ENCODE results near the gene SFTA2. TPM values are rescaled to one million over a fixed set of nuclear protein-coding genes. Genes with fewer than 3 reads are reported as not detected.
"Not testable (repeated sequence)": the region's sequence is repeated elsewhere in the genome, so short reads cannot be mapped to it uniquely, and the experiment has no call there.

The SFTA2 gene
- total RNA-seq (2014; rRNA removed; shearing (Covaris generic)): not detected in 2 replicates

DNA sequence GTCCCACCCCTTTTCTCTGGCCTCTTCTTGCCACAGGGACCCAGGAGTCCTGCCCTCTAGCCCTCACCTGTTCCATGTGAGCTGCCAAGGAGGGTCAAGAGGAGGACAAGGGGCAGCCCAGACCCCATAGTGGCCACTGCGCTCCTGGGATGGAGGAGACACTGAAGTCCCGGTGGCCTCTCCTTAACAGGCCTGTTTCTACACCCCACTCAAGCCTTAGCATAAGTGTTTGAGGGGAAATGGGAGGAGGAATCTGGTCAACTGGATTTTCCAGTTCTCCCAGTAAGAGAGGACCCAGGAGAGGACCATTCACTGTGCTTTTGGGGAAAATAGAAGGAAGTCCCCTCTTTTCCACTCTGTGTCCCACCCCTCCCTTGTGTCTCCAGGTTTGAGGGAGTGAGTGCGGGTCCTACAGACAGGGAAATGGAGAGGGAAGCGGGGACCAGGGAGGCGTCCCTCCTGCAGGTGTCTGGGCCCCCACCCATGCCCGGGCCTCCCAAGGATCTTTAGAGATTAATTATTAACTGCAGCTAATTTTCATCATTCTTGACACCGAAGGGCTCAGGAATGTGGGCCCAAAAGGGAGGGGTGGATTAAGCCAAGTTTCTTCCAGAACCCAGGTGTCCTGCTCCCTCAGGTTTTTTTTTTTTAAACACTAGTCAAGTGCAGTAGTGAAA, at the start of gene SFTA2:
Gene SFTA2 (minus strand): TSS at position 202 of the 677 bp plus-strand sequence. CDS start 74 bp downstream, at position 128.
- DNase-seq (ENCODE audit: low spot score): no peak

DNA sequence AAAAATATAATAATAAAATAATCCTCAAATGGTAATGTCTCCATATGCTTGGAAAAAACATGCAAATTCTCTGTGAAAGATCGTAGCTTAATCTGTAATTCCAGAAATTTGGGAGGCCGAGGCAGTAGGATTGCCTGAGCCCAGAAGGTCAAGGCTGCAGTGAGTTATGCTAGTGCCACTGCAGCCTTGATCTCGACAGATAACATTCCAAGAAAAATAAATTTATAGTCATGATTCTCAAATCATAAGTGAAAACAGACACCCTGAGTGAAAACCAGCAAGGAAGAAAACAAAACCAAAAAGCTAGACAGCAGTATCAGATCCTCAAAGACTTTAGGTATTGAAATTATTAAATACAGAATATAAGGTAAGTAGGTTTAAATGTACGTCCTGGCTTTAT, 47.7 kb upstream of the SFTA2 start:
- no peak for DNase-seq (ENCODE audit: low spot score)

DNA sequence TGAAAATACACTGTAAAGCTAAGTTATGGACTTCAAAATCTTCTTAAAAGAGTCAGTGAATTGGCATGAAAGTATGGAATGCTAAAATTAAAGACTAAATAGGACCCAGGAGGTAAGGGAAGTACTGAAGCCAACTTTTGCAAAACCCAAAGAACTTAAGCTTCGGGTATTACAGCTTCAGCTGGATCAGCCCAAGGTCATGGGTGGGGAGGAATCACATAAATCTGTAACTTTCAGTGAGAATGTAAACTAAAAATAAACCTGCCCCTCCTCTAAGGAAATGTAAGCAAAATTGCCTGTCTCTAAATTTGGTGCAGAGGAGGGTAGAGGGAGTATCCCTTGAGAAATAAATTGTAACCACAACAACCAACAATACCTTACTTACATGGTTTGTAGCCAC, 47.2 kb upstream of the SFTA2 start:
- no peak for DNase-seq (ENCODE audit: low spot score)

- no peak for DNase-seq (ENCODE audit: low spot score)
These were observed 42.7 kb upstream of the SFTA2 start for GRCh38 chr6:30974490-30975252.

- no peak for DNase-seq (ENCODE audit: low spot score)
These were observed 40.8 kb upstream of the SFTA2 start for GRCh38 chr6:30972816-30973215.

DNA sequence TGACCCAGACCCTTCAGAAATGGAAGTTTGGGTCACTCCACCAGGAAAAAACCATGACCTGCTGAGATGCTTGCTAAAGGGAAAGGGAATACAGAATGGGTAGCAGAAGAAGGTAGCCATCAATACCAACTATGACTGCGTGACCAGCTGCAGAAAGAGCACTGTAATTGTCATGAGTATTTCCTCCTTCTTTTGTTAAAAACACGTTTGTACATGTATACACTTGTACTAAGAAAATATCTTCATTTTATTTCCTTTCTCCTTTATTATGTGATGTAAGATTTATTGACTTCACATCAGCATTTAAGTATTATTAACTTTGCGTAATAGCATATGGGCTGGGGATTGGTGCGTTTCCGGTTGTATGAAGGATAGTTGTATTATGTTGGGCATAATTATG, 39.0 kb upstream of the SFTA2 start:
- DNase-seq (ENCODE audit: low spot score): no peak

DNA sequence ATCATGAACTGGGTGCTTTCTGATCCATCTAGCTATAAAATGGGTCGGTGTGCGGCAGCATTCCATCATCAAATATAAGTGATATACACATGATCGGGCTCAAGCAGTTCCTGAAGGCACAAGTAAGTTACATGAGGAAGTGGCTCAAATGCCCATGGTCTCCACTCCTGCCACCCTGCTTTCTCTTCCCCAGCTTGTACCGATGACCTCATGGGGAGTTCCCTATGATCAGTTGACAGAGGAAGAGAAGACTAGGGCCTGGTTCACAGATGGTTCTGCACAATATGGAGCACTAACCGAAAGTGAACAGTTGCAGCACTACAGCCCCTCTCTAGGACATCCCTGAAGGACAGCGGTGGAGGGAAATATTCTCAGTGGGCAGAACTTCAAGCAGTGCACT, 37.2 kb upstream of the SFTA2 start:
- DNase-seq (ENCODE audit: low spot score): not testable (repeated sequence)

- no peak for DNase-seq (ENCODE audit: low spot score)
These were observed 34.2 kb upstream of the SFTA2 start for GRCh38 chr6:30966154-30966553.

GRCh38 chr6:30965140-30965601, 33.2 kb upstream of the SFTA2 start:
- no peak for DNase-seq (ENCODE audit: low spot score)

DNA sequence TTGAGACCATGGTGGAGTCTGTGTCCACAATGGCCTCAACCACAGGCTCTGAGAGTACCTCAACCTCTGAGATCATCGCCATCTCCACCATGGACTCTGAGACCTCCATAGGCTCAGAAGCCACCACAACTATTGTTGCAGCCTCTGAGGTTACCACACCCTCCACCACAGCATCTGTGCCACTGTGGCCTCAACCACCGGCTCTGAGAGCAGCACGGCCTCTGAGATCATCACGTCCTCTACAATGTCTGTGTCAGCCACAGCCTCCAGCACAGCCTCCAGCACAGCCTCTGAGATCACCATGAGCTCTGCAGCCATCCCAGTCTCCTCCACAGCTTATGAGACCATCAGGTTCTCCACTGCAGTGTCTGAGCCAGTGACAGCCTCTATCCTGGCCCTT, 32.1 kb upstream of the SFTA2 start:
- peak; percentile 29 for DNase-seq (ENCODE audit: low spot score)

- no peak for DNase-seq (ENCODE audit: low spot score)
These were observed 31.7 kb upstream of the SFTA2 start for GRCh38 chr6:30963641-30964040.

- DNase-seq (ENCODE audit: low spot score): no peak
These were observed 30.7 kb upstream of the SFTA2 start for GRCh38 chr6:30962716-30963115.

DNA sequence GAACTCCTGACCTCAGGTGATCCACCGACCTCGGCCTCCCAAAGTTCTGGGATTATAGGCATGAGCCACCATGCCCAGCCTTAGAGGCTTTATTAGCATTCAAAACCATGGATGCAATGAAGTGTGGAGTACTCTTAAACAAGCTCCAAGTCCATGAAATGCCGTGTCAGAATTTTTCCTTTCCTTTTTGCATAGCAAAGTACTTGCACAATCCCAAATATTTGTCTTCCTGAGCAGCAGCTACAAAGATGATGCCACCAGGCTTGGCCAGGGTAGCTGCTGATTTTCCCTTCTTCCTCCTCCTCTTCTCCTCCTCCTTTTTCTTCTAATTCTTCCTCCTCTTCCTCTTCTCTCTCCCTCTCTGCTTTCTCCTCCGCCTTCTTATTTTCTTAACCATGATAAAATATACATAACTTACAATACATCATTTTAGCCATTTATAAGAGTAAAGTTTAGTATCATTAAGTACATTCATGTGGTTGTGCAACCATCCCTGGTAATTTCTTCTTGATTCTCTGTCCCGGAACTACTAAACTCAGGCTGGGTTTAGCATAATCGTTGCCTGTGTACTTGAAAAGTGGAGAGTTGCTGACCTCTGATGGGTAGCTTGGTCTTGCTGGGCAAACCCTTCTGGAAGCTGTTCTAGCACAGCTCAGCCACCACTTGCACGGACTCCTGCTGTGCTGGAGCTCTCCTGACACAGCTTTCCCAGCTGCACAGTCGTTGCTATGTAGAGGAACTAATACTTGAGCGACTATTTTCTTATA, 29.1 kb upstream of the SFTA2 start:
- no peak for DNase-seq (ENCODE audit: low spot score)

DNA sequence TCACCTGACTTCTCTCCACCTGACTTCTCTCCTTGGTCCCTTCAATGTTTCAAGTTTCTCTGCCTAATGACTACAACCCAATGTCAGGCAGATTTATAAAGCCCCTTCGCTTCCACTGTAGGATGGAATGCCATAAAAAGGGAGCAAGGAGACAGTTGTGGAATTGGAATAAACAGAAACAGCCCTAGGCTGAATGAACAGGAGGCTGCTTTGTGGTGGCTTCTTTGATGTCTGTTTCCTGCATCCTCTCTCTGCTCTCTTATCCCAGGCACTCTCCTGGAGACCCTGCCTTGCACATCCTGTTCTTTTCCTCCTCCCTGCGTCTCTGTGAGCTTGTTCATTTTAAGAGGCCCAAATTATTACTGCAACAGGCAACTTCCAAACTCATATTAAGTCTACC, 25.7 kb upstream of the SFTA2 start:
- no peak for DNase-seq (ENCODE audit: low spot score)

GRCh38 chr6:30955367-30956042, 23.5 kb upstream of the SFTA2 start:
- DNase-seq (ENCODE audit: low spot score): no peak

DNA sequence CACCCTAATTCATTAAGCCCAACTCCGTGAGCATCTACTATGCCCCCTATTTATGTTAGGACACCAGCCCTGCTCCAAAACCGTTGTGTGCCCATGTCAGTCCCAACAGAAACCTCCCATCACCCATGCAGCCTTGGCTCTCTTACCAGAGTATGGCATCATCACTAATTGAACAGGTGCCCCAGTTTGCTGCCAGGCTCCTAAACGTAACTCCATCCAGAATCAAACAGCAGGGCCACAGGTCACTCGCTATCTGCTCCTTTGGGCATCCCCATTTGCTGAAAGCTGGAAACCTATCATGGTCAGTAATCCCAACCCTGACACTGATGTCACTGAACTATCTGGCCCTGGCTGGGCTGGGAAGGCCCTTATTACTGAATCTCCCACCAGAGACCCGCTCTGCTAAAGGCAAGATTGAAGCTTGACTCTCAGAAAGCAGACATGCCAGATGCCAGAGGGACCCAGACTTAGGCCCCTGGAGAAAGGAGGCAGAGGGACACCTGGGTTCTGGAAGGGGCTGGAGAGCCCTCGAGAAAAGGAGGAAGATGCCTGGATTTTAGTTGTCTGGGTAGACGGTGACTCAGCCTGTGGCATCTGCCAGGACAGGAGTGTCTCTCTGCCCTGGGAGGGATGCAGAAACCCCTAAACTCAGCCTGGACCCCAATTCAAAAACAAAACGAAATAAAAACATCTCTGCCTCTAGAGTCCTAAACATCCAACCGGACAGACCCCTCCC, 22.8 kb upstream of the SFTA2 start:
- DNase-seq (ENCODE audit: low spot score): no peak

- DNase-seq (ENCODE audit: low spot score): no peak
These were observed 20.0 kb upstream of the SFTA2 start for GRCh38 chr6:30951907-30952469.

DNA sequence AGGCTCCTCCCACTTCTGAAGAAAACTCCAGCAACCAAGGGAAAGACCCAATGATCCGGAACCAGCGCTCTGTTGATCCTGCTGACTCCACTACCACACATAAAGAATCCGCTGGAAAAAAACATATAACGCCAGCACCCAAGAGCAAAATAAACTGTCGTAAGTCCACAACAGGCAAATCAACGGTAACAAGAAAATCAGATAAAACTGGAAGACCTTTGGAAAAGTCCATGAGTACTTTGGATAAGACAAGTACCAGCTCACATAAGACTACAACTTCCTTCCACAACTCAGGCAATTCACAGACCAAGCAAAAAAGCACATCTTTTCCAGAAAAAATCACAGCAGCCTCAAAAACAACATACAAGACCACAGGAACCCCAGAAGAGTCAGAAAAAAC, 16.8 kb upstream of the SFTA2 start:
- no peak for DNase-seq (ENCODE audit: low spot score)

GRCh38 chr6:30947231-30947630, 15.3 kb upstream of the SFTA2 start:
- DNase-seq (ENCODE audit: low spot score): no peak

- no peak for DNase-seq (ENCODE audit: low spot score)
These were observed 13.3 kb upstream of the SFTA2 start for GRCh38 chr6:30945281-30945680.

GRCh38 chr6:30944051-30944450, 12.1 kb upstream of the SFTA2 start:
- DNase-seq (ENCODE audit: low spot score): no peak
